HUES64 (cell line): ENCODE data around the gene MSL3.
A peak's percentile ranks its signal among the peaks of the same experiment; 100 is the strongest.

ENCODE experiments used
- H3K27ac ChIP-seq: 2 replicates; pipeline ENCODE4 v1.7.0; 2013; ENCODE audit warnings: low read depth, low read length, inconsistent platforms
- H3K27me3 ChIP-seq: 2 replicates; pipeline ENCODE4 v1.6.1; 2013; ENCODE audit warnings: mild to moderate bottlenecking, low read length; ENCODE audit not compliant: insufficient read depth
- H3K36me3 ChIP-seq: 2 replicates; pipeline ENCODE4 v1.6.1; 2013; ENCODE audit warnings: mild to moderate bottlenecking, low read length; ENCODE audit not compliant: insufficient read depth
- H3K4me1 ChIP-seq: 2 replicates; pipeline ENCODE4 v1.6.1; 2013; ENCODE audit warnings: mild to moderate bottlenecking, low read length, moderate library complexity; ENCODE audit not compliant: insufficient read depth
- H3K4me3 ChIP-seq: 2 replicates; pipeline ENCODE4 v1.5.1; 2013; ENCODE audit warnings: mild to moderate bottlenecking, low read length, moderate library complexity
- H3K9ac ChIP-seq: 2 replicates; pipeline ENCODE4 v1.6.1; 2013; ENCODE audit warnings: mild to moderate bottlenecking, low read depth, low read length
- H3K9me3 ChIP-seq: 2 replicates; pipeline ENCODE4 v1.6.1; 2013; ENCODE audit warnings: low read depth, low read length; ENCODE audit not compliant: insufficient read depth
- WGBS: fragments of 150-250, 120-280 bp; methylation state at CpG from one replicate; pipeline ENCODE4 v1.1.7; 2013; ENCODE audit warnings: missing lambda C conversion rate; 5-methylcytosine and 5-hydroxymethylcytosine counted together

MSL3 gene

GRCh38 chrX:11759461-11760311 lies 1.6 kb downstream of the MSL3 start:
- H3K9ac ChIP-seq: peak overlapping the region; percentile 57; the same call in 1 of the 2 replicates
- peaks cover 37% of the 10 kb centered on the region for H3K36me3 ChIP-seq
- 22% methylated on average over 12 of the region's 13 CpGs for WGBS
- H3K9me3 ChIP-seq: no peaks in the 10 kb centered on the region
- no peak overlapping the region for H3K27ac ChIP-seq
- peaks cover 9% of the 10 kb centered on the region for H3K27me3 ChIP-seq
- peak overlapping the region; percentile 95 for H3K4me3 ChIP-seq
- H3K4me1 ChIP-seq: peaks cover 9% of the 10 kb centered on the region; the same call in 1 of the 2 replicates

GRCh38 chrX:11760958-11761357 lies 2.9 kb downstream of the MSL3 start:
- Histone ChIP-seq H3K9me3 (no peaks in the 10 kb centered on the region), H3K27me3 (peaks cover 9% of the 10 kb centered on the region), H3K4me3 (no peak overlapping the region), H3K27ac (no peak overlapping the region), H3K36me3 (peaks cover 47% of the 10 kb centered on the region), H3K4me1 (peaks cover 9% of the 10 kb centered on the region; the same call in 1 of the 2 replicates), H3K9ac (no peak overlapping the region)
- 96% methylated on average over 3 of the region's 3 CpGs for whole genome bisulfite sequencing

GRCh38 chrX:11764602-11765067 lies 6.6 kb downstream of the MSL3 start:
- Histone ChIP-seq H3K9me3 (no peaks in the 10 kb centered on the region), H3K36me3 (peaks cover 65% of the 10 kb centered on the region), H3K4me1 (no peaks in the 10 kb centered on the region), H3K27ac (no peak overlapping the region), H3K27me3 (no peaks in the 10 kb centered on the region), H3K9ac (no peak overlapping the region), H3K4me3 (no peak overlapping the region)
- 95% methylated on average over 8 of the region's 8 CpGs for WGBS

GRCh38 chrX:11765449-11765848 lies 7.4 kb downstream of the MSL3 start:
- H3K9ac ChIP-seq: no peak overlapping the region
- 96% methylated on average over 16 of the region's 16 CpGs for WGBS

GRCh38 chrX:11766487-11766886 lies 8.4 kb downstream of the MSL3 start:
- Histone ChIP-seq H3K27ac (no peak overlapping the region), H3K36me3 (peaks cover 57% of the 10 kb centered on the region), H3K9ac (no peak overlapping the region), H3K9me3 (no peaks in the 10 kb centered on the region), H3K27me3 (no peaks in the 10 kb centered on the region), H3K4me1 (no peaks in the 10 kb centered on the region), H3K4me3 (no peak overlapping the region)
- WGBS: 92% methylated on average over 9 of the region's 9 CpGs

More at GRCh38 chrX:11765449-11765848, 7.4 kb downstream of the MSL3 start:
- Histone ChIP-seq H3K27ac (no peak overlapping the region), H3K4me3 (no peak overlapping the region), H3K27me3 (no peaks in the 10 kb centered on the region), H3K36me3 (peaks cover 65% of the 10 kb centered on the region), H3K9me3 (no peaks in the 10 kb centered on the region), H3K4me1 (no peaks in the 10 kb centered on the region)

- Histone ChIP-seq H3K27me3 (no peaks in the 10 kb centered on the region), H3K4me3 (no peak overlapping the region), H3K4me1 (no peaks in the 10 kb centered on the region), H3K36me3 (peaks cover 44% of the 10 kb centered on the region), H3K27ac (no peak overlapping the region), H3K9ac (no peak overlapping the region), H3K9me3 (no peaks in the 10 kb centered on the region)
- 96% methylated on average over 3 of the region's 3 CpGs for WGBS
Observed at GRCh38 chrX:11768039-11768438, 10.0 kb downstream of the MSL3 start.

GRCh38 chrX:11770320-11770719 lies 12.3 kb downstream of the MSL3 start:
- no peak overlapping the region for H3K9ac ChIP-seq
- H3K36me3 ChIP-seq: peaks cover 22% of the 10 kb centered on the region; the same call in 1 of the 2 replicates
- H3K27me3 ChIP-seq: no peaks in the 10 kb centered on the region
- H3K9me3 ChIP-seq: no peaks in the 10 kb centered on the region
- WGBS: 31% methylated on average over 12 of the region's 12 CpGs
- H3K4me3 ChIP-seq: no peak overlapping the region
- H3K4me1 ChIP-seq: no peaks in the 10 kb centered on the region
- H3K27ac ChIP-seq: no peak overlapping the region

- Histone ChIP-seq H3K27ac (no peak overlapping the region), H3K9me3 (no peaks in the 10 kb centered on the region), H3K36me3 (no peaks in the 10 kb centered on the region), H3K9ac (no peak overlapping the region), H3K27me3 (no peaks in the 10 kb centered on the region), H3K4me1 (no peaks in the 10 kb centered on the region), H3K4me3 (no peak overlapping the region)
- 87% methylated on average over 3 of the region's 4 CpGs for WGBS
Observed at GRCh38 chrX:11778230-11778629, 20.2 kb downstream of the MSL3 start.

GRCh38 chrX:11781133-11781532 lies 23.1 kb downstream of the MSL3 start:
- 97% methylated on average over 2 of the region's 2 CpGs for WGBS
- no peak overlapping the region for H3K27ac ChIP-seq

GRCh38 chrX:11781734-11782370 lies 23.8 kb downstream of the MSL3 start:
- H3K9me3 ChIP-seq: no peaks in the 10 kb centered on the region
- no peak overlapping the region for H3K9ac ChIP-seq
- no peaks in the 10 kb centered on the region for H3K27me3 ChIP-seq
- 85% methylated on average over 2 of the region's 3 CpGs for WGBS
- H3K27ac ChIP-seq: no peak overlapping the region
- H3K4me3 ChIP-seq: no peak overlapping the region
- H3K4me1 ChIP-seq: no peaks in the 10 kb centered on the region
- no peaks in the 10 kb centered on the region for H3K36me3 ChIP-seq

More at GRCh38 chrX:11781133-11781532, 23.1 kb downstream of the MSL3 start:
- H3K36me3 ChIP-seq: no peaks in the 10 kb centered on the region
- no peaks in the 10 kb centered on the region for H3K27me3 ChIP-seq
- no peak overlapping the region for H3K4me3 ChIP-seq
- no peaks in the 10 kb centered on the region for H3K4me1 ChIP-seq
- H3K9me3 ChIP-seq: no peaks in the 10 kb centered on the region
- no peak overlapping the region for H3K9ac ChIP-seq

- Histone ChIP-seq H3K4me3 (no peak overlapping the region), H3K36me3 (no peaks in the 10 kb centered on the region), H3K4me1 (no peaks in the 10 kb centered on the region), H3K27ac (no peak overlapping the region), H3K27me3 (no peaks in the 10 kb centered on the region), H3K9me3 (no peaks in the 10 kb centered on the region), H3K9ac (no peak overlapping the region)
- WGBS: 80% methylated on average over 1 of the region's 1 CpG
Observed at GRCh38 chrX:11784543-11784942, 26.5 kb downstream of the MSL3 start.
